NCI-H2227 (cell line): ENCODE results near the gene VIL1.
A peak's percentile ranks its signal among the peaks of the same experiment; 100 is the strongest.

Source experiments
- DNase-seq: peaks from one replicate; lab custom pipeline; 2025; ENCODE audit not compliant: unreplicated experiment; lab: John Stamatoyannopoulos, UW

The VIL1 gene

GRCh38 chr2:218405086-218405745 lies 13.7 kb upstream of the VIL1 start:
- no peak for DNase-seq

DNA sequence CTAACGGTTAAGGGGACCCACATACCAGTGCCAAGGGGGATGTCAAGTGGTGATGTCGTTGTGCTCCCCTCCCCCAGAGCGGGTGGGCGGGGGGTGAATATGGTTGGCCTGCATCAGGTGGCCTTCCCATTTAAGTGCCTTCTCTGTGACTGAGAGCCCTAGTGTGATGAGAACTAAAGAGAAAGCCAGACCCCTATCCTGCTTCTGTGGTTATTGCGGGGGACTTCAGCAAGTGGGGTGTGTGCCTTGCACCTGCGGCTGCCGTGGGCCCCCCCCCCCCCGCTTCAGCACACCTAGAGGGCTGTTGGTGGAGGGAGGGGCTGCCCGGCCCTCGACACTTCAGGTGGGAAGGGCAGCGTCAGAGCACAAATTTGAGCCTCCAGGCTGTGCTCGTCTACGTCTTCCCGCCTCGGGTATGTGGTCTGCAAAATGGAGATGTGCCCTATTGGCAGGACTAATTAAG lies 13.1 kb upstream of the VIL1 start:
- peak; percentile 62 for DNase-seq

DNA sequence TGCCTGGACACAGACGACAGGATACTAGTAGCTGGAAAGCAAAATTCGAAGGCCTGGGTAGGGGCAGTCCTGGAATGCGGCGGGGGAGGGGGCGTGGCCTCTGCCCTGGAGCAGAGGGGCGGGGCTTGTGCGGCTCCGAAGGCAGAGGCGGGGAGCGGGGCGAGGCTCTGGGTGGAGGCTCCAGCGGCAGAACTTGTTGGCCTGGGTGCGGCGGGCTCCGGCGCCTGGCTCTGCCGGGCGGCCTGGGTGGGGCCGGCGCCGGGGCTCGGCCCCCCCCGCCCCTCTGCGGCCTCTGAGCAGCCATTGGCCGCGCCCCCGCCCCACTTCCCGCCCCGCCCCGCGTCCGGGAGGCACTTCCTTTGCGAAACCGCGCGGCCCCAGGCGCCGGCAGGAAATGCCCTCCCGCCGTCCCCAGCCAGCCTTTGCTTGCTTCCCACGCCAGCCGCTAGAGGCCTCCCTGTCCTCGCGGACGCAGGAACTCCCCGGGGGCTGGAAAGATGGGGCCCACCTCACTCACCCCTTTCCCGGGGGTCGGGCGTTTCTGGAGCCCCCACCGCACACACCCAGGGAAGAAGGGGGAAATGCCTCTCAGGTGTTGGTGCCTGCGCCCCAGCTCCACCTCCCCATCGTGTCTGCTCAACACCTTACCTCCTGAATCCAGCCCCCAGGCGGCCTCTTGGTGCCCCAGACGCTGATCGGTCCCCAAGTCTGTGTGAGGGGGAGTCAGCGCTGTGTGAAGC lies 12.5 kb upstream of the VIL1 start:
- DNase-seq = peak; percentile 97

DNA sequence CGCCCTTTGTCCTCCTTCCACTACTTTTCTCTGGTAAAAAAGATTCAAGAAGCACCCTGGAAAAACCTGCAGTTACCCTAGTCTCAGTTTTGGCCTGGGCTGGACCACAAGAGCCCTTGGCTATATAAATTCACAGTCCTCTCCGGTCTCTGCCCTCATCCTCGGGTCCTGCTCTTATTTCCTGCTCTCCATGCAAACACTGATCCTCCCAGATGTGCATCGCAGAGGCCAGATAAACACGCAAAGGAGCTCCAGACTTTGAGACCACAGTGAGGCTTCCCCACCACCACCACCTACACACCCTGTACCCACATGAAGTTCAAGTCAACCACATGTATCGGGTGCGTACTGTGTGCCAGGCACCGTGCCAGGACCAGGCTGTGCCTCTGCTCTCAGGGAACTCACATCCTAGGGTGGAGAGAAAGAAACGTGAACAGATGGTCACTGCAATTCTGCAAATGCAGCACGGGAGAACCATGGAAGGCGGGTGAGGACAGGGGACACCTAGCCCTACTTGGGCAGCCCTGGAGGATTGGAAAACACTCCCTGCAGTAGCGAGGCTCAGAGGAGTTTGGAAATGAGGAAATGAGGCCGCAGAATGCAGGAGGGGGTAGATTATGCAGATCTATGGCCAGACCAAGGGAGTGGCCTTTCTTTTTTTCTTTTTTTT lies 11.8 kb upstream of the VIL1 start:
- DNase-seq = peak; percentile 69

- DNase-seq = no peak
These were observed 11.2 kb upstream of the VIL1 start for GRCh38 chr2:218407717-218408116.

- no peak for DNase-seq
These were observed 604 bp upstream of the VIL1 start for GRCh38 chr2:218418321-218418716.

GRCh38 chr2:218419630-218420216 lies 800 bp downstream of the VIL1 start:
- no peak for DNase-seq

GRCh38 chr2:218421027-218421426 lies 2.1 kb downstream of the VIL1 start:
- no peak for DNase-seq

GRCh38 chr2:218422403-218423086 lies 3.6 kb downstream of the VIL1 start:
- DNase-seq = no peak

- DNase-seq = no peak
These were observed 4.7 kb downstream of the VIL1 start for GRCh38 chr2:218423584-218423983.

DNA sequence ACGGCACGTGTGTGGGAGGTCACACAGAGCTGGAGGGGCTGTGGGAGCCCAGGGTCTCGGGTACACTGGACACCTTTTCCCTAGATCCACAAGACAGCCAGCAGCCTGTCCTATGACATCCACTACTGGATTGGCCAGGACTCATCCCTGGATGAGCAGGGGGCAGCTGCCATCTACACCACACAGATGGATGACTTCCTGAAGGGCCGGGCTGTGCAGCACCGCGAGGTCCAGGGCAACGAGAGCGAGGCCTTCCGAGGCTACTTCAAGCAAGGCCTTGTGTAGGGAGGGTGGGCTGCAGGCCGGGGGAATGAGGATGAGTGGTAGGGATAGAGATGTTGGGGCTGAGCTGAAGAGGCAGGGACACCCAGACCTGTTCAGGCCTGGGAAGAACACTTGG lies 6.6 kb downstream of the VIL1 start:
- no peak for DNase-seq

- no peak for DNase-seq
These were observed 8.8 kb downstream of the VIL1 start for GRCh38 chr2:218427741-218428140.

GRCh38 chr2:218428846-218429558 lies 10.1 kb downstream of the VIL1 start:
- no peak for DNase-seq

GRCh38 chr2:218429911-218430692 lies 11.2 kb downstream of the VIL1 start:
- DNase-seq = no peak

DNA sequence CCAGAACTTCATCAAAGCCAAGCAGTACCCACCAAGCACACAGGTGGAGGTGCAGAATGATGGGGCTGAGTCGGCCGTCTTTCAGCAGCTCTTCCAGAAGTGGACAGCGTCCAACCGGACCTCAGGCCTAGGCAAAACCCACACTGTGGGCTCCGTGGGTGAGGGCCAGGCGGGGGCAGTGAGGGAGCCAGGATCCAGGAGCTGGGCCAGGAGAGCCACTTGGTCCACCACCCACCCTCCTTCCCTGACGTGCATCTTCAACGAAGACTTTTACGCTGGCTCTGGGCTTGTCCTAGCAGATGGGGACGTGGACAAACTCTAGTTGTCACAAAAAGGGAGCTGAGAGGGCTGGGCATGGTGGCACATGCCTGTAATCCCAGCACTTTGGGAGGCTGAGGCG lies 11.8 kb downstream of the VIL1 start:
- no peak for DNase-seq

- DNase-seq = no peak
These were observed 13.0 kb downstream of the VIL1 start for GRCh38 chr2:218431878-218432277.

GRCh38 chr2:218432676-218433365 lies 13.9 kb downstream of the VIL1 start:
- DNase-seq = no peak

- DNase-seq = no peak
These were observed 15.5 kb downstream of the VIL1 start for GRCh38 chr2:218434456-218434855.
